Liver (tissue), 9 donors: ENCODE data around the gene PRORP. TPM values are rescaled to one million over a fixed set of nuclear protein-coding genes. Genes with fewer than 3 reads are reported as not detected.
"Not testable (repeated sequence)": the region's sequence is repeated elsewhere in the genome, so short reads cannot be mapped to it uniquely, and the experiment has no call there.

Experiments used
- DNase-seq: peaks from one replicate; pipeline ENCODE4 v3.0.0-alpha.2; 2017; ENCODE audit warnings: low spot score
- H3K27ac ChIP-seq, 2 donors: one replicate each; pipeline ENCODE4 v1.7.0; 2013; ENCODE audit warnings: inconsistent platforms in 2 of 2, low read length in 2 of 2, control low read depth in 1 of 2, low read depth in 1 of 2, mild to moderate bottlenecking in 1 of 2
- H3K27me3 ChIP-seq, 4 donors: one replicate each; pipeline versions ENCODE4 v1.6.1 to v1.7.0; 2013; ENCODE audit warnings: low read length in 3 of 4, inconsistent platforms in 1 of 4, mild to moderate bottlenecking in 1 of 4, moderate library complexity in 1 of 4; ENCODE audit not compliant: control insufficient read depth in 4 of 4, insufficient read depth in 4 of 4
- H3K36me3 ChIP-seq, 4 donors: one replicate each; pipeline versions ENCODE4 v1.6.1 to v1.7.0; 2013; ENCODE audit warnings: low read length in 3 of 4, mild to moderate bottlenecking in 3 of 4, low read depth in 1 of 4, moderate library complexity in 1 of 4; ENCODE audit not compliant: control insufficient read depth in 4 of 4, insufficient read depth in 3 of 4
- H3K4me1 ChIP-seq, 4 donors: one replicate each; pipeline versions ENCODE4 v1.6.1 to v1.7.0; 2013; ENCODE audit warnings: low read length in 3 of 4, mild to moderate bottlenecking in 3 of 4, moderate library complexity in 1 of 4; ENCODE audit not compliant: control insufficient read depth in 4 of 4, insufficient read depth in 4 of 4
- H3K4me3 ChIP-seq, 3 donors: one replicate each; pipeline versions ENCODE4 v1.6.1 to v1.7.0; 2013; ENCODE audit warnings: low read length in 3 of 3, control low read depth in 1 of 3, low read depth in 1 of 3, mild to moderate bottlenecking in 1 of 3
- H3K9ac ChIP-seq, 2 donors: one replicate each; pipeline ENCODE4 v1.7.0; 2013; ENCODE audit warnings: low read length in 2 of 2, mild to moderate bottlenecking in 2 of 2, moderate library complexity in 2 of 2, control low read depth in 1 of 2, low read depth in 1 of 2
- H3K9me3 ChIP-seq, 4 donors: one replicate each; pipeline versions ENCODE4 v1.6.1 to v1.7.0; 2013; ENCODE audit warnings: low read length in 3 of 4; ENCODE audit not compliant: control insufficient read depth in 4 of 4
- EGR1 ChIP-seq, 2 donors: IDR thresholded peaks; 2 replicates each; pipeline ENCODE4 v1.6.1; 2016 to 2018; ENCODE audit warnings: antibody characterized with exemption in 2 of 2, low read depth in 2 of 2
- FOXA2 ChIP-seq: IDR thresholded peaks from 2 replicates; pipeline ENCODE4 v1.6.1; 2016; ENCODE audit warnings: antibody characterized with exemption
- GABPA ChIP-seq, 2 donors: IDR thresholded peaks in 1 of 2; conservative IDR thresholded peaks in 1 of 2; 2 replicates each; pipeline ENCODE4 v1.6.1; 2016; ENCODE audit warnings: antibody characterized with exemption in 2 of 2, mild to moderate bottlenecking in 1 of 2, moderate library complexity in 1 of 2
- HNF4A ChIP-seq, 2 donors: conservative IDR thresholded peaks; 2 replicates each; pipeline ENCODE4 v1.6.1; 2016; ENCODE audit warnings: antibody characterized with exemption in 2 of 2, mild to moderate bottlenecking in 2 of 2
- HNF4G ChIP-seq: IDR thresholded peaks from 2 replicates; pipeline ENCODE4 v1.6.1; 2016; ENCODE audit warnings: antibody characterized with exemption
- NR2F2 ChIP-seq: IDR thresholded peaks from 2 replicates; pipeline ENCODE4 v1.6.1; 2016; ENCODE audit warnings: antibody characterized with exemption
- RAD21 ChIP-seq, 2 donors: IDR thresholded peaks; 2 replicates each; pipeline ENCODE4 v1.6.1; 2016; ENCODE audit warnings: antibody characterized with exemption in 2 of 2, mild to moderate bottlenecking in 2 of 2
- REST ChIP-seq: IDR thresholded peaks from 2 replicates; pipeline ENCODE4 v1.6.1; 2016; ENCODE audit warnings: antibody characterized with exemption, mild to moderate bottlenecking
- RXRA ChIP-seq, 2 donors: IDR thresholded peaks; 2 replicates each; pipeline ENCODE4 v1.6.1; 2017 to 2018; ENCODE audit warnings: antibody characterized with exemption in 2 of 2, mild to moderate bottlenecking in 1 of 2
- SP1 ChIP-seq: IDR thresholded peaks from 2 replicates; pipeline ENCODE4 v1.6.1; 2018; ENCODE audit warnings: antibody characterized with exemption, mild to moderate bottlenecking
- TAF1 ChIP-seq: conservative IDR thresholded peaks from 2 replicates; pipeline ENCODE4 v1.6.1; 2016; ENCODE audit warnings: antibody characterized with exemption, mild to moderate bottlenecking
- YY1 ChIP-seq: IDR thresholded peaks from 2 replicates; pipeline ENCODE4 v1.6.1; 2016; ENCODE audit warnings: antibody characterized with exemption, mild to moderate bottlenecking
- ZBTB33 ChIP-seq: IDR thresholded peaks from 2 replicates; pipeline ENCODE4 v1.6.1; 2016; ENCODE audit warnings: antibody characterized with exemption
- WGBS: extraction: QIAGEN DNeasy Blood & Tissue Kit; methylation state at CpG from one replicate; pipeline ENCODE4 v1.1.7; 2013; 5-methylcytosine and 5-hydroxymethylcytosine counted together
- polyA plus RNA-seq, 2 donors: library from polyadenylated mRNA; stranded (reverse) in 1 of 2; unstranded in 1 of 2; fragments of 200-250 nt in 1 of 2; fragments of >200 nt in 1 of 2; fragmentation: Nextera tagmentation in 1 of 2; extraction: Ambion mirVana in 1 of 2; gene quantifications; one replicate each; pipeline versions ENCODE4 v1.2.1 to v1.2.3, GENCODE V29; 2013 to 2015
- total RNA-seq, 2 donors: library from RNA; depleted of rRNA; stranded (reverse); fragments of >200 nt; gene quantifications; one replicate each; pipeline ENCODE4 v1.2.3, GENCODE V29; 2014
- TF ChIP-seq, protein P1 (sequence below): fragments of 150-350 bp; IDR thresholded peaks from 2 replicates; pipeline ENCODE4 v1.5.1; 2017; ENCODE audit warnings: improper control_type of control experiment, low read depth, low read length; ENCODE audit not compliant: missing input control
- TF ChIP-seq, protein P2 (sequence below): IDR thresholded peaks from 2 replicates; pipeline ENCODE4 v1.6.1; 2016; ENCODE audit warnings: antibody characterized with exemption
- TF ChIP-seq, protein P3 (sequence below): IDR thresholded peaks from 2 replicates; pipeline ENCODE4 v1.6.1; 2016; ENCODE audit warnings: antibody characterized with exemption
- donor health status: healthy.
- donor health status: healthy.
- donor health status: healthy.
- donor health status: healthy.
- donor health status: healthy.

The PRORP gene
- total and polyA plus RNA-seq, 4 donors, result 11.3 to 19.1 (median 14.4) TPM

- DNase-seq, result no peak
- 86% methylated on average over 3 of the region's 3 CpGs for WGBS
- TF ChIP-seq HNF4G (no peak), FOXA2 (no peak), RAD21 (IDR thresholded peaks at IDR 0.05) (no peak), GABPA (IDR thresholded peaks at IDR 0.05 in 1 of 2, conservative IDR thresholded peaks at IDR 0.05 in 1 of 2) (no peak), ZBTB33 (no peak), HNF4A (conservative IDR thresholded peaks at IDR 0.05) (no peak), EGR1 (IDR thresholded peaks at IDR 0.05; ENCODE audit: low read depth in 2 of 2) (no peak), SP1 (no peak), TAF1 (no peak), NR2F2 (no peak), RXRA (IDR thresholded peaks at IDR 0.05) (no peak), YY1 (no peak)
- TF ChIP-seq, protein P1, sequence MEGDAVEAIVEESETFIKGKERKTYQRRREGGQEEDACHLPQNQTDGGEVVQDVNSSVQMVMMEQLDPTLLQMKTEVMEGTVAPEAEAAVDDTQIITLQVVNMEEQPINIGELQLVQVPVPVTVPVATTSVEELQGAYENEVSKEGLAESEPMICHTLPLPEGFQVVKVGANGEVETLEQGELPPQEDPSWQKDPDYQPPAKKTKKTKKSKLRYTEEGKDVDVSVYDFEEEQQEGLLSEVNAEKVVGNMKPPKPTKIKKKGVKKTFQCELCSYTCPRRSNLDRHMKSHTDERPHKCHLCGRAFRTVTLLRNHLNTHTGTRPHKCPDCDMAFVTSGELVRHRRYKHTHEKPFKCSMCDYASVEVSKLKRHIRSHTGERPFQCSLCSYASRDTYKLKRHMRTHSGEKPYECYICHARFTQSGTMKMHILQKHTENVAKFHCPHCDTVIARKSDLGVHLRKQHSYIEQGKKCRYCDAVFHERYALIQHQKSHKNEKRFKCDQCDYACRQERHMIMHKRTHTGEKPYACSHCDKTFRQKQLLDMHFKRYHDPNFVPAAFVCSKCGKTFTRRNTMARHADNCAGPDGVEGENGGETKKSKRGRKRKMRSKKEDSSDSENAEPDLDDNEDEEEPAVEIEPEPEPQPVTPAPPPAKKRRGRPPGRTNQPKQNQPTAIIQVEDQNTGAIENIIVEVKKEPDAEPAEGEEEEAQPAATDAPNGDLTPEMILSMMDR, result no peak
- TF ChIP-seq, protein P2, sequence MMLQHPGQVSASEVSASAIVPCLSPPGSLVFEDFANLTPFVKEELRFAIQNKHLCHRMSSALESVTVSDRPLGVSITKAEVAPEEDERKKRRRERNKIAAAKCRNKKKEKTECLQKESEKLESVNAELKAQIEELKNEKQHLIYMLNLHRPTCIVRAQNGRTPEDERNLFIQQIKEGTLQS, result no peak
- TF ChIP-seq, protein P3, sequence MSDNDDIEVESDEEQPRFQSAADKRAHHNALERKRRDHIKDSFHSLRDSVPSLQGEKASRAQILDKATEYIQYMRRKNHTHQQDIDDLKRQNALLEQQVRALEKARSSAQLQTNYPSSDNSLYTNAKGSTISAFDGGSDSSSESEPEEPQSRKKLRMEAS, result no peak
- Histone ChIP-seq H3K9ac (no peak overlapping the region), H3K27ac (no peak overlapping the region), H3K4me1 (peaks cover 0 to 3% (median 0%) of the 10 kb centered on the region in 4 donors), H3K4me3 (no peak overlapping the region), H3K9me3 (no peaks in the 10 kb centered on the region), H3K27me3 (no peaks in the 10 kb centered on the region), H3K36me3 (no peaks in the 10 kb centered on the region)
Measured at GRCh38 chr14:35147711-35148110, 25.4 kb downstream of the PRORP start.

- Histone ChIP-seq H3K36me3 (no peaks in the 10 kb centered on the region), H3K9me3 (no peaks in the 10 kb centered on the region), H3K27ac (no peak overlapping the region), H3K4me3 (no peak overlapping the region), H3K4me1 (peaks cover 0 to 3% (median 0%) of the 10 kb centered on the region in 4 donors), H3K27me3 (no peaks in the 10 kb centered on the region), H3K9ac (no peak overlapping the region)
- TF ChIP-seq REST (no peak), SP1 (no peak), FOXA2 (no peak), NR2F2 (no peak), RAD21 (IDR thresholded peaks at IDR 0.05) (no peak)
- TF ChIP-seq, protein P3, result no peak
- no peak for DNase-seq
- WGBS, result 97% methylated on average over 4 of the region's 4 CpGs
Measured at GRCh38 chr14:35149239-35149638, 26.9 kb downstream of the PRORP start.

- not testable (repeated sequence) for H3K9me3 ChIP-seq, H3K4me1 ChIP-seq, H3K9ac ChIP-seq, H3K36me3 ChIP-seq, DNase-seq, H3K4me3 ChIP-seq, H3K27ac ChIP-seq, H3K27me3 ChIP-seq
- 98% methylated on average over 35 of the region's 35 CpGs for WGBS
Measured at GRCh38 chr14:35152531-35152930, 30.2 kb downstream of the PRORP start.
